NB4 (cell line): ENCODE measurements around the gene KNCN.

Experiments used
- MAX ChIP-seq: IDR thresholded peaks from 2 replicates; pipeline ENCODE4 v1.6.1; 2011; ENCODE audit warnings: low read depth, low read length
- POLR2A ChIP-seq: IDR thresholded peaks from 2 replicates; pipeline ENCODE4 v1.6.1; 2011; ENCODE audit warnings: mild to moderate bottlenecking; ENCODE audit not compliant: insufficient read length; ENCODE audit errors: extremely low read depth
- TF ChIP-seq, protein P1 (sequence below): IDR thresholded peaks from one replicate; pipeline ENCODE4 v1.5.1; 2012; ENCODE audit warnings: low read depth, low read length

DNA sequence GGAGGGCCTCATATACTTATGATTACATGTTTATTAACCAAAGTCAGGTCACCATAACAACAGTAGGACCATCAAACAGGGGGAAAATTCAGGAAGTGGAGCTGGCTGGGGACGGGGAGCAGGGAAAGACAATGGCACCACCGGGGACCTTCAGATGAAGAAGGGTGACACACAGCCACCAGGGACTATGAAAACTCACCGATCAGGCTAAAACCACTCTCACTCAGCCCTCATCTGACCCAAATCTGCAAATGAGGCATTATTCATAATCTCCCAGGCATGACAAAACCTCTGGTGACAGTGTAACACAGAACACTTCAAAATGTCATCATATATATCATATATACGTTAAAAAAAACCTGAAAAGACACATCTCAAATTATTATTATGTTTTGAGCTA lies 41.4 kb upstream of the KNCN start:
- TF ChIP-seq, protein P1, sequence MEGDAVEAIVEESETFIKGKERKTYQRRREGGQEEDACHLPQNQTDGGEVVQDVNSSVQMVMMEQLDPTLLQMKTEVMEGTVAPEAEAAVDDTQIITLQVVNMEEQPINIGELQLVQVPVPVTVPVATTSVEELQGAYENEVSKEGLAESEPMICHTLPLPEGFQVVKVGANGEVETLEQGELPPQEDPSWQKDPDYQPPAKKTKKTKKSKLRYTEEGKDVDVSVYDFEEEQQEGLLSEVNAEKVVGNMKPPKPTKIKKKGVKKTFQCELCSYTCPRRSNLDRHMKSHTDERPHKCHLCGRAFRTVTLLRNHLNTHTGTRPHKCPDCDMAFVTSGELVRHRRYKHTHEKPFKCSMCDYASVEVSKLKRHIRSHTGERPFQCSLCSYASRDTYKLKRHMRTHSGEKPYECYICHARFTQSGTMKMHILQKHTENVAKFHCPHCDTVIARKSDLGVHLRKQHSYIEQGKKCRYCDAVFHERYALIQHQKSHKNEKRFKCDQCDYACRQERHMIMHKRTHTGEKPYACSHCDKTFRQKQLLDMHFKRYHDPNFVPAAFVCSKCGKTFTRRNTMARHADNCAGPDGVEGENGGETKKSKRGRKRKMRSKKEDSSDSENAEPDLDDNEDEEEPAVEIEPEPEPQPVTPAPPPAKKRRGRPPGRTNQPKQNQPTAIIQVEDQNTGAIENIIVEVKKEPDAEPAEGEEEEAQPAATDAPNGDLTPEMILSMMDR: no peak
- no peak for TF ChIP-seq POLR2A
- no peak for TF ChIP-seq MAX
